ENCODE results near the gene DNAJC5. TPM values are rescaled to one million over a fixed set of nuclear protein-coding genes. Genes with fewer than 3 reads are reported as not detected.

Gene DNAJC5
- total RNA-seq, 1 donor from 2014 or later = 82.6 TPM

GRCh38 chr20:63980806-63981728, 86.1 kb downstream of the DNAJC5 start, which contains the start of gene PRPF6:
Gene PRPF6 (plus strand): TSS chr20:63981132. CDS start chr20:63981246, 114 bp downstream.
- DNase-seq (ENCODE audit: low read depth) = peak; percentile 85

- DNase-seq (ENCODE audit: low read depth) = no peak
These were observed 88.0 kb downstream of the DNAJC5 start for GRCh38 chr20:63982937-63983336.

Other genes starting within 250 kb of the DNAJC5 start
- 17.9 and 30.9 TPM in 2 replicates for gene STMN3, start 241.7 kb upstream of the DNAJC5 start, total RNA-seq
- gene RTEL1, start 236.8 kb upstream of the DNAJC5 start, total RNA-seq = 5.6 and 8.0 TPM in 2 replicates
- gene TNFRSF6B, start 198.5 kb upstream of the DNAJC5 start, total RNA-seq = 10.8 and 191 TPM in 2 replicates
- 30.0 and 59.2 TPM in 2 replicates for gene ARFRP1, start 187.2 kb upstream of the DNAJC5 start, total RNA-seq
- 25.7 and 30.6 TPM in 2 replicates for gene ZGPAT, start 187.1 kb upstream of the DNAJC5 start, total RNA-seq
- 3.5 and 4.3 TPM in 2 replicates for gene LIME1, start 158.5 kb upstream of the DNAJC5 start, total RNA-seq
- gene SLC2A4RG, start 155.3 kb upstream of the DNAJC5 start, total RNA-seq = 14.9 and 31.5 TPM in 2 replicates
- 3.5 and 5.4 TPM in 2 replicates for gene ZBTB46, start 63.9 kb upstream of the DNAJC5 start, total RNA-seq
- gene ABHD16B, start 33.6 kb upstream of the DNAJC5 start, total RNA-seq = not detected in 2 replicates
- gene TPD52L2, start 29.9 kb upstream of the DNAJC5 start, total RNA-seq = 154 and 158 TPM in 2 replicates
- 20.3 and 27.8 TPM in 2 replicates for gene UCKL1, start 61.3 kb downstream of the DNAJC5 start, total RNA-seq
- 5.0 and 13.0 TPM in 2 replicates for gene ZNF512B, start 74.8 kb downstream of the DNAJC5 start, total RNA-seq
- 1.4 and 5.4 TPM in 2 replicates for gene SAMD10, start 84.5 kb downstream of the DNAJC5 start, total RNA-seq
- 66.0 and 94.5 TPM in 2 replicates for gene PRPF6, start 86.0 kb downstream of the DNAJC5 start, total RNA-seq
- 0.45 TPM in 1 of 2 replicates, not detected in the other for gene C20orf204, start 141.1 kb downstream of the DNAJC5 start, total RNA-seq
- 0.05 and 0.17 TPM in 2 replicates for gene SOX18, start 154.5 kb downstream of the DNAJC5 start, total RNA-seq
- 15.3 and 21.8 TPM in 2 replicates for gene TCEA2, start 168.1 kb downstream of the DNAJC5 start, total RNA-seq
- 10.5 and 12.2 TPM in 2 replicates for gene RGS19, start 184.4 kb downstream of the DNAJC5 start, total RNA-seq
- 0.52 and 1.5 TPM in 2 replicates for gene OPRL1, start 185.0 kb downstream of the DNAJC5 start, total RNA-seq
- gene LKAAEAR1, start 189.3 kb downstream of the DNAJC5 start, total RNA-seq = not detected in 2 replicates
- gene NPBWR2, start 212.4 kb downstream of the DNAJC5 start, total RNA-seq = not detected in 2 replicates